ENCODE results near the gene SHKBP1. TPM values are rescaled to one million over a fixed set of nuclear protein-coding genes. Genes with fewer than 3 reads are reported as not detected.
A peak's percentile ranks its signal among the peaks of the same experiment; 100 is the strongest.

Gene SHKBP1
- total RNA-seq, 1 experiment from 2014 or later: 92.9 TPM

DNA sequence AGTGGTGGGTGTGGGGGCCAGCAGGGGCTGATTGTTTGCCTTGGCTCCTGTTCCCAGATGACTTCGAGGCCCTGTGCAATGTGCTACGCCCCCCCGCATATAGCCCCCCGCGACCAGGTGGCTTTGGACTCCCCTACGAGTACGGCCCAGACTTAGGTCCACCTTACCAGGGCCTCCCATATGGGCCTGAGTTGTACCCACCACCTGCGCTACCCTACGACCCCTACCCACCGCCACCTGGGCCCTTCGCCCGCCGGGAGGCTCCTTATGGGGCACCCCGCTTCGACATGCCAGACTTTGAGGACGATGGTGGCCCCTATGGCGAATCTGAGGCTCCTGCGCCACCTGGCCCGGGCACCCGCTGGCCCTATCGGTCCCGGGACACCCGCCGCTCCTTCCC lies 50.2 kb downstream of the SHKBP1 start:
- Histone ChIP-seq H3K4me1 (ENCODE audit: insufficient read depth, low read length) (peaks cover 3% of the 10 kb centered on the region; the same call in 1 of the 2 replicates), H3K14ac (ENCODE audit: insufficient read depth, low read length) (no peak overlapping the region), H3K23ac (ENCODE audit: insufficient read length, low read depth, low read length) (no peak overlapping the region), H2AK5ac (ENCODE audit: insufficient read length, low read length) (no peak overlapping the region), H2BK15ac (ENCODE audit: low read depth, low read length) (no peak overlapping the region), H4K91ac (ENCODE audit: insufficient read length, low read depth, low read length) (no peak overlapping the region), H2BK20ac (ENCODE audit: low read depth, low read length, poor library complexity, severe bottlenecking) (no peak overlapping the region), H3K23me2 (ENCODE audit: insufficient read length, low read depth, low read length, poor library complexity, severe bottlenecking) (no peaks in the 10 kb centered on the region), H4K20me1 (ENCODE audit: control insufficient read depth, insufficient read depth, insufficient read length) (no peaks in the 10 kb centered on the region), H3K9ac (ENCODE audit: extremely low read depth, insufficient read length, low read length) (no peak overlapping the region), H3K4me2 (ENCODE audit: insufficient read depth, insufficient read length, low read length) (no peak overlapping the region), H3K27ac (ENCODE audit: insufficient read length, low read depth, low read length) (no peak overlapping the region), H4K5ac (ENCODE audit: insufficient read length, low read depth, low read length) (no peak overlapping the region), H2BK5ac (ENCODE audit: insufficient read length, low read length) (no peak overlapping the region), H3K9me3 (ENCODE audit: control insufficient read depth, low read depth, low read length) (no peaks in the 10 kb centered on the region), H3K27me3 (ENCODE audit: insufficient read depth, low read length) (no peaks in the 10 kb centered on the region), H2BK120ac (ENCODE audit: low read depth, low read length, poor library complexity, severe bottlenecking) (no peak overlapping the region), H3K4ac (ENCODE audit: low read depth, low read length) (no peak overlapping the region), H2AFZ (ENCODE audit: low read length) (no peak overlapping the region), H3K56ac (ENCODE audit: insufficient read length, low read depth, low read length) (no peak overlapping the region), H2BK12ac (ENCODE audit: insufficient read length, low read depth, low read length) (no peak overlapping the region), H3K79me1 (ENCODE audit: insufficient read depth, low read depth, low read length, poor library complexity, severe bottlenecking) (no peaks in the 10 kb centered on the region), H4K8ac (replicated peaks; ENCODE audit: insufficient read length, low read depth, low read length) (no peak overlapping the region), H3K18ac (ENCODE audit: insufficient read length, low read depth, low read length) (no peak overlapping the region), H3T11ph (ENCODE audit: low read length) (no peak overlapping the region), H3K79me2 (ENCODE audit: insufficient read depth, low read length) (no peaks in the 10 kb centered on the region)
- peaks cover 28 to 37% of the 10 kb centered on the region in 2 experiments for H3K4me1 Mint-ChIP-seq
- H3K27me3 Mint-ChIP-seq (ENCODE audit: low read depth): no peaks in the 10 kb centered on the region
- no CpG with 5 or more reads among the region's 24 CpGs for WGBS (ENCODE audit: extremely low coverage, insufficient read length, low lambda C conversion rate)
- peaks cover 25 to 63% (median 53%) of the 10 kb centered on the region in 3 experiments; a peak in 6 of 7 replicates for H3K36me3 Mint-ChIP-seq (ENCODE audit: insufficient read depth in 1 of 3, low read depth in 3 of 3)
- TF ChIP-seq CTCF (conservative IDR thresholded peaks at IDR 0.05): no peak
- H3K9me3 Mint-ChIP-seq: peaks cover 0 to 3% of the 10 kb centered on the region in 2 experiments; a peak in 2 of 5 replicates
- DNase-seq: no peak
- 0 out of 7 replicates have a peak overlapping the region, but pooled peaks of 1 of the 3 experiments have one; percentile 23 for H3K27ac Mint-ChIP-seq
- no peak overlapping the region for H3K4me3 Mint-ChIP-seq
